Inflammatory macrophage (primary cell): ENCODE data around the gene MYO9B.
A peak's percentile ranks its signal among the peaks of the same experiment; 100 is the strongest.

Source experiments
- DNase-seq, 2 donors: peaks; one replicate each; pipeline ENCODE4 v3.0.0-alpha.2; 2020 to 2022

Gene MYO9B

GRCh38 chr19:17220207-17220758 is 144.7 kb downstream of the MYO9B start:
- peak; percentile 18 to 31 for DNase-seq

- no peak for DNase-seq
Measured at GRCh38 chr19:17225053-17225452, 149.5 kb downstream of the MYO9B start.

GRCh38 chr19:17226002-17226933 is 150.7 kb downstream of the MYO9B start, which contains the start of gene OCEL1:
TSS of gene OCEL1 (plus strand) at chr19:17226226. CDS start at chr19:17226248, 22 bp downstream.
- DNase-seq, result peak; percentile 99 to 100

GRCh38 chr19:17227798-17228367 is 152.3 kb downstream of the MYO9B start:
- no peak for DNase-seq

DNA sequence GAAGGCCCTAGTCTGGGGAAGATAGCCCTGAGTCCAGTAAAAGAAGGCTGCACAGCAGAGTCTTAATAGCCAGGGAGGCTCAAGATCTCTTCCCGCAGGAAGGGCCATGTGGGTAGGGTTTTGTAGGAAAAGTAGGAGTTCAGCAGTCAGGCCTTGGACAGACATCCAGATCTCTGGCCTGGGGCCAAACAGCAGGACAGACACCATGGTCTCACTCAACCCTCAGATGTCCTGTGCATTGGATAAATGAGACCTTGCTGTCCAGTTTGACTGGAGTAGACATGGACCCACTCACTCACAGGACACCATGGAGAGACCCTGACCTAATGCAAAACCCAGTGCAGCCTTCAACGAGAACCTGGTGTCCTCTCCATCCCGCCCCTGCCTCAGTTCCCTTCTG is 154.3 kb downstream of the MYO9B start:
- DNase-seq, result no peak

GRCh38 chr19:17232258-17232657 is 156.7 kb downstream of the MYO9B start:
- DNase-seq, result no peak

DNA sequence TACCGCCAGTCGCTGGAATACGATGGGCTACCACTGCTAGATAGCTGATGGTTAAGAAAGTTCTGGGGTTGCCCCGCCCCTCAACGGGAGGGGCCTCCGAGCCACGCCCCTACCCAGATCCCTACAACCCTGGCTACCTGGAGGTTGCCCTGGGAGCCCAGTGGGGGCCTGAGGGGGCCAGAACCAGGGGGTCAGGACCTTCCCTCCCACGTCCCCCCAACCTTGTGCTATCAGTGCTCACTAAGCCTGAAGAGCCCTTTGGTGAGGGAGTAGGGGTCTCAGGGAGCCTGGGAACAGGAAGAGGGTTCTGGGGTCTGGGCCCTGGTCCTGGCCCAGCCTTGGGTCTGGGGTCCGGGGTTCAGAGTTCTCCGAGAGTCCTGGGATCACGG is 159.3 kb downstream of the MYO9B start:
- DNase-seq, result peak in 1 of 2 donors; percentile 29

GRCh38 chr19:17235300-17235970 is 159.9 kb downstream of the MYO9B start:
- DNase-seq, result peak; percentile 46 to 72

- DNase-seq, result no peak
Measured at GRCh38 chr19:17235971-17236777, 160.6 kb downstream of the MYO9B start.

- no peak for DNase-seq
Measured at GRCh38 chr19:17236811-17237543, 161.4 kb downstream of the MYO9B start.

DNA sequence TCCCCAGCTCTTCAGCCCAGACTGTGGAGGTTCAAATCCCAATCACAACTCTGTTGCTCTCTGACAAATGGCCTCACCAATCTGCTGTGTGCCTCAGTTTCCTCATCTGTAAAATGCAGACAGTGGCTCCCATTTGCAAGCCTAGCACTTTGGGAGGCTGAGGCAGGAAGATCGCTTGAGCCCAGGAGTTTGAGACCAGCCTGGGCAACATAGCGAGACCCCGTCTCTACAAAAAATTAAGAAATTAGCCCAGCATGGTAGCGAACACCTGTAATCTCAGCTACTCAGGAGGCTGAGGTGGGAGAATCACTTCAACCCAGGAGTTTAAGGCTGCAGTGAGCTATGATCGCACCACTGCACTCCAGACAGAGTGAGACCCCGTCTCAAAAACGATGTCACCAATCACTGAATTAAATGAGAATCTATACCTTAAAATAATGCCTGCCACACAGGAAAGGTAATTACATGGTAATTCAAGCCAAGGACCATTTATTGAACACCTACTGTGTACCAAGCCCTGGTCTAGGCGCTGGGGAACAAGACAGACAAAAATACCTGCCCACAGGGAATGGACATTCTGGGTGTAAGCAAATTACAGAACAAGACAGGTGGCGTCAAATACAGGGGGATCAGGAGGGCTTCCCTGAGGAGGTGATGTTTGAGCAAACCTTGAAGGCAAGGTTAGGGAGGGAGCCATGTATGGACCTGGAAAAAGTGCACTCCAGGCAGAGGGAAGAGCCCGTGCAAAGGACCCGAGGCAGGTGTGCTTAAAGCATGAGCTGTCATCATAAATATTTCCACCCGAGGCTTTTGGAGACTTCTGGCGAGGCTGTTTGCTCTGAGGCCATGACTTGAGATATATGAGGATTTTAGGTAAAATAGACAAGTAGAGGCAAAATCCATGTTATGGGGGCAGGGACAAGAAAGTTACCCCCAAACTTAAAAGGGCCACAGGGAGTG is 162.4 kb downstream of the MYO9B start:
- DNase-seq, result no peak

DNA sequence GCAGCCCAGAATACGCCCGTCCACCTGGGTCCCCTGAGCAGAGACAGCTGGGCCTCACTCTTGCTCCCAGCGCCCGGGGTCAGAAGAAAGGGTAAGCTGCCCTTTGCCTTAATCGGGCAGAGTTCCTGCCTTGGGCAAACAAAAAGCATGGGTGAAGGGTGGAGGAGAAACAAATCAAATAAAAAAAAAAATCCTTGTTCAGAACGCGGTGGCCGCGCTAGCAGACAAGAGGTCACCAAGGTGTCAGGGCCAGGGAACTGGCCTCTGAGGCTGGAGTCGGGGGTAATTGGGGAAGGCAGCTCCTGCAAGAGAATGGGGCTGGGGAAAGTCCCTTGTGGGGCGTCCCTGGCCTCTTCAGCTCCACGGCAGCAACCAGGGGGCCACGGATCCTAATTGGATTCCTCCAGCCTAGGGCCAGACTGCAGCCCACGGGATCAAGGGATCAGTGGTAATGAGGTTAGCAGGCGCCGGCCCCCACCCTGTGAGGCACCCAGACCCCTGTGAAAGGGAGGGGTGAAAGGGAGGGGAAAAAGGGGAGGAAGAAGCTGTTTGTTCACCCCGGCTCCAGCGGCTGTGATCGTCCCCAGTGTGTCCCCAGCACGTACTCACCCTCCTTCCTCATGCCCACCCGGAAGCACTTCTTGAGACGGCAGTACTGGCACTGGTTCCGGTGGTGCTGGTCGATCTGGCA is 164.6 kb downstream of the MYO9B start:
- DNase-seq, result no peak

GRCh38 chr19:17240826-17241399 is 165.3 kb downstream of the MYO9B start:
- no peak for DNase-seq

DNA sequence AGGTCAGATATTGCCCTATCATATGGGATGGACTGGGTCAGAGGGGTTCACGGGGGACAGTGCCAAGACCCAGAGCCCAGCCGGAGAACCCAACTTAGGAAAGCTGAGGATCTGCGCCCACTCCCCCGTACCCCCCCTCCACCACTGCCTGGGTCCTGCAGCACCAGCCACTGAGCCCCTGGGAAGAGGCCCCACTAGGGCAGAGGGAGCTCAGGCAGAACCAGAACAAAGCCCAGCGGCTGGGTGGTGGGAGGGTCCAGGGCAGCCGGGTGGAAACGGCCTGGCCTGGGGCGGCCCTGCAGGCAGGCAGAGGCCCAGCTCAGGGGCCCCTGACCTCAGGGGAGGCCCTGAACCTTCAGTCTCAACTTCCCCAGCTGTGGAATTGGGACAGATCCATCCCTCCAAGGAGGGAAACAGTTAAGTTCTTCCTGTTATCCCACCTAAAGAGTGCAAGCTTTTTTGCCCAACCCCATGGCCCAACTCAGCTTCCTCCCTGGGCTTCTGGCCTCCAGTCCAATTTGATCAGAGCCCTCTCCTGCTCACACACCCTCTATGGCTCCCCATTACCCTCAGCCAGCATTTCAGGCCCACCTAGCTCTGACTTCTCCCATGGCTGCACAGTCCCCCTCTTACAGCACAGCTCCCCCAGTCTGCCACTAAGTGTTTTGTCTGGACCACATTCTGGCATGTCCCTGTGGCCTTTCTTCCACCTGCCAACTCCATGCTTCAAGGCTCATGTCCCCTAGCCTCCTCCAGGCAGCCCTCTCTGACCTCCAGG is 167.0 kb downstream of the MYO9B start:
- no peak for DNase-seq

GRCh38 chr19:17243211-17243829 is 167.7 kb downstream of the MYO9B start:
- DNase-seq, result no peak

GRCh38 chr19:17243830-17244617 is 168.4 kb downstream of the MYO9B start:
- DNase-seq, result no peak
